Panc1 (cell line): Measurements from ENCODE around the gene CNTN5. TPM values are rescaled to one million over a fixed set of nuclear protein-coding genes. Genes with fewer than 3 reads are reported as not detected.

Experiments used
- ATAC-seq: fragments of 200-7000 bp; cut with Tn5 transposase; 2 replicates; pipeline ENCODE4 v1.9.1; 2020; ENCODE audit warnings: mild to moderate bottlenecking, moderate library complexity
- BruUV-seq: library from RNA; stranded (reverse); fragments of 400-500 nt; replicated peaks from 2 replicates; lab custom pipeline; 2021; lab: Mats Ljungman, UMichigan
- CTCF ChIA-PET: fragments of 300-600 bp; sonication (Branson Sonifier 250); formaldehyde crosslinking; loops from one replicate; lab custom pipeline; 2022; ENCODE audit warnings: antibody characterized with exemption; lab: Charles Lee
- POLR2A ChIA-PET: fragments of 300-600 bp; sonication (Branson Sonifier 250); formaldehyde crosslinking; loops from one replicate; lab custom pipeline; 2022; ENCODE audit warnings: antibody characterized with exemption; lab: Charles Lee
- DNase-seq: peaks from one replicate; pipeline ENCODE4 v3.0.0-alpha.2; 2010; ENCODE audit warnings: low read depth, low spot score
- H3K27ac ChIP-seq: 2 replicates; pipeline ENCODE4 v1.5.1; 2011; ENCODE audit warnings: mild to moderate bottlenecking, low read length, inconsistent platforms
- H3K27me3 ChIP-seq: fragments of 200-500 bp; sonication (Bioruptor generic); 2 replicates; pipeline ENCODE4 v1.6.0; 2014; ENCODE audit warnings: low read length, inconsistent platforms; ENCODE audit not compliant: control insufficient read depth, insufficient read depth
- H3K36me3 ChIP-seq: fragments of 200-500 bp; sonication (Bioruptor generic); 2 replicates; pipeline ENCODE4 v1.5.1; 2014; ENCODE audit warnings: inconsistent platforms, mild to moderate bottlenecking, low read length, moderate library complexity; ENCODE audit not compliant: control insufficient read depth, insufficient read depth
- H3K4me1 ChIP-seq: 2 replicates; pipeline ENCODE4 v1.5.1; 2011; ENCODE audit warnings: inconsistent platforms, mild to moderate bottlenecking, low read length, moderate library complexity; ENCODE audit not compliant: control insufficient read depth, insufficient read depth
- H3K4me3 ChIP-seq, 2 experiments: 2 replicates each; pipeline ENCODE4 v1.5.1; 2011 to 2012; ENCODE audit warnings: low read depth in 2 of 2, low read length in 2 of 2, mild to moderate bottlenecking in 2 of 2, inconsistent platforms in 1 of 2, moderate library complexity in 1 of 2
- H3K9me3 ChIP-seq: fragments of 200-500 bp; sonication (Bioruptor generic); 2 replicates; pipeline ENCODE4 v1.5.1; 2014; ENCODE audit warnings: low read depth, mild to moderate bottlenecking, inconsistent platforms, low read length, moderate library complexity; ENCODE audit not compliant: control insufficient read depth, insufficient read depth
- CTCF ChIP-seq: fragments of 450-650 bp; IDR thresholded peaks from 2 replicates; pipeline ENCODE4 v1.5.1; 2017; ENCODE audit warnings: mild to moderate bottlenecking
- POLR2AphosphoS5 ChIP-seq: IDR thresholded peaks from 2 replicates; pipeline ENCODE4 v1.6.1; 2012; ENCODE audit warnings: mild to moderate bottlenecking, low read depth, low read length, moderate library complexity
- REST ChIP-seq, 2 experiments: IDR thresholded peaks; 2 replicates each; pipeline ENCODE4 v1.6.1; 2011 to 2012; ENCODE audit warnings: low read depth in 2 of 2, control low read depth in 1 of 2, low read length in 1 of 2, mild to moderate bottlenecking in 1 of 2, moderate library complexity in 1 of 2; ENCODE audit not compliant: insufficient read depth in 1 of 2
- SIN3A ChIP-seq: IDR thresholded peaks from 2 replicates; pipeline ENCODE4 v1.6.1; 2012; ENCODE audit warnings: low read depth, mild to moderate bottlenecking, low read length, moderate library complexity, borderline replicate concordance; ENCODE audit not compliant: insufficient read depth
- TCF7L2 ChIP-seq: IDR thresholded peaks from 2 replicates; pipeline ENCODE4 v1.6.1; 2011; ENCODE audit warnings: mild to moderate bottlenecking, low read depth, low read length, inconsistent platforms
- in situ Hi-C: cut with HindIII; loops from 2 replicates; pipeline ENCODE4 v1.10.0; 2016; ENCODE audit warnings: low sequenced_read_pairs, low pct_unique_long_range_greater_than_20kb
- intact Hi-C: fragments of 100-400 bp; cut with micrococcal nuclease; formaldehyde crosslinking; loops from one replicate; pipeline ENCODE4 v1.10.0; 2022; ENCODE audit not compliant: unreplicated experiment
- total RNA-seq: library from RNA; stranded (reverse); gene quantifications from one replicate; pipeline ENCODE4 v1.2.1, GENCODE V29; 2021; ENCODE audit not compliant: unreplicated experiment

Gene CNTN5
- total RNA-seq, 1 experiment from 2014 or later, result not detected

- DNase-seq, result no peak
- no peak for ATAC-seq
- no TSS peak for BruUV-seq
- no peaks in the 10 kb centered on the region for H3K4me1 ChIP-seq
- H3K27me3 ChIP-seq, result no peaks in the 10 kb centered on the region
- no peak overlapping the region for H3K4me3 ChIP-seq
- in situ Hi-C loops, result no loop called here
- intact Hi-C loops, result no loop called here
- TF ChIP-seq REST (IDR thresholded peaks at IDR 0.05; ENCODE audit: insufficient read depth in 1 of 2, low read depth in 2 of 2, low read length in 1 of 2), result no peak
- no peak for TF ChIP-seq POLR2AphosphoS5
- TF ChIP-seq CTCF, result no peak
- TF ChIP-seq TCF7L2, result no peak
- TF ChIP-seq SIN3A, result no peak
- H3K36me3 ChIP-seq, result no peaks in the 10 kb centered on the region
- POLR2A ChIA-PET, result no interaction called here
- H3K9me3 ChIP-seq, result no peaks in the 10 kb centered on the region
- no peak overlapping the region for H3K27ac ChIP-seq
- CTCF ChIA-PET, result no interaction called here
Observed at GRCh38 chr11:100221791-100222190, 1201.0 kb downstream of the CNTN5 start.

GRCh38 chr11:100224541-100225034 lies 1203.8 kb downstream of the CNTN5 start:
- ATAC-seq, result no peak
- ChIA-PET CTCF (no interaction called here), POLR2A (no interaction called here)
- intact Hi-C loops (no loop called here), in situ Hi-C loops (no loop called here)
- Histone ChIP-seq H3K27ac (no peak overlapping the region), H3K4me1 (no peaks in the 10 kb centered on the region), H3K4me3 (no peak overlapping the region), H3K36me3 (no peaks in the 10 kb centered on the region), H3K9me3 (no peaks in the 10 kb centered on the region), H3K27me3 (no peaks in the 10 kb centered on the region)
- BruUV-seq, result no TSS peak
- TF ChIP-seq CTCF (no peak), SIN3A (no peak), REST (IDR thresholded peaks at IDR 0.05; ENCODE audit: insufficient read depth in 1 of 2, low read depth in 2 of 2, low read length in 1 of 2) (no peak), POLR2AphosphoS5 (no peak), TCF7L2 (no peak)
- no peak for DNase-seq
